Left kidney (tissue), 2 donors: Measurements from ENCODE around the gene RASAL2. TPM values are rescaled to one million over a fixed set of nuclear protein-coding genes. Genes with fewer than 3 reads are reported as not detected.
A peak's percentile ranks its signal among the peaks of the same experiment; 100 is the strongest.
"Not testable (repeated sequence)": the region's sequence is repeated elsewhere in the genome, so short reads cannot be mapped to it uniquely, and the experiment has no call there.

ENCODE experiments used
- DNase-seq: peaks from one replicate; pipeline ENCODE4 v3.0.0-alpha.2; 2013
- polyA plus RNA-seq: library from polyadenylated mRNA; unstranded; fragments of 120-200 nt; gene quantifications from one replicate; pipeline ENCODE4 v1.2.1, GENCODE V29; 2013; ENCODE audit not compliant: insufficient read length

RASAL2 gene
- polyA plus RNA-seq, 1 donor: 22.1 TPM

GRCh38 chr1:178161516-178161915, 67.6 kb downstream of the RASAL2 start:
- no peak for DNase-seq

DNA sequence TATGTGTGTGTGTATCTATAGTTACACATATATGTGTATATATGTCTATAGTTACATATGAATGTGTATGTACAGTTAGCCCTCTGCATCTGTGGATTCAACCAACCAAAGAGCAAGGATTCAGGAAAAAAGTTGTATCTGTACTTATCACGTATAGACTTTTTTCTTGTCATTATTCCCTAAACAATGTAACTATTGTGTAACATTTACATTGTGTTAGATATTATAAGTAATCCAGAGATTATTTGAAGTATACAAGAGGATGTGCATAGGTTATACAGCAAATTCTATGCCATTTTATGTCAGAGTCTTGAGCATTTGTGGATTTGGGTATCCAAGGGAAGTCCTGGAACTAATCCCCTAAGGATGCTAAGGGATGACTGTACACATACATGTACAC, 71.3 kb downstream of the RASAL2 start:
- DNase-seq: no peak

- no peak for DNase-seq
Measured at GRCh38 chr1:178166429-178167024, 72.6 kb downstream of the RASAL2 start.

GRCh38 chr1:178168536-178168935, 74.6 kb downstream of the RASAL2 start:
- no peak for DNase-seq

- no peak for DNase-seq
Measured at GRCh38 chr1:178169649-178170048, 75.7 kb downstream of the RASAL2 start.

GRCh38 chr1:178172939-178173338, 79.0 kb downstream of the RASAL2 start:
- DNase-seq: no peak

DNA sequence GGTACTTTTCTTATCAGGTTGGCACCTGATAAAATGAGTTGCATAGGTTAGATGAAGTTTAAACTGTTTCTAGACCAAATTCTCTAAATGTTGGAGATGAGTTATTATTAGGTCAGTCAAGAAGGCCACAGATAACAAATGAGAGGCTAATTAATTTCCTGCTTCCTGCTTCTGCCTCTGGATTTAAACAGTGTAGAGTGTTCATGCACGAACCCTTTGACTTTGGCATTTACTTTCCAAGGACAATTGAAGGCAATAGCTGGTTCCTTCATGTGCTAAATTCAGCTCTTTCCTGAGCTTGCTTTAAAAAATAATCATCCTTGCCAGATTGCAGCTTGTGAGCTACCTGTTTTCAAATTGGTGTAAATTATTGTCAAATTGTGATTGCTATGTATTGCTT, 80.6 kb downstream of the RASAL2 start:
- DNase-seq: no peak

GRCh38 chr1:178180405-178180804, 86.5 kb downstream of the RASAL2 start:
- DNase-seq: no peak

- no peak for DNase-seq
Measured at GRCh38 chr1:178183796-178184195, 89.9 kb downstream of the RASAL2 start.

GRCh38 chr1:178188306-178188705, 94.4 kb downstream of the RASAL2 start:
- DNase-seq: no peak

- peak; percentile 27 for DNase-seq
Measured at GRCh38 chr1:178189814-178190213, 95.9 kb downstream of the RASAL2 start.

- no peak for DNase-seq
Measured at GRCh38 chr1:178190881-178191280, 97.0 kb downstream of the RASAL2 start.

- no peak for DNase-seq
Measured at GRCh38 chr1:178192686-178193085, 98.8 kb downstream of the RASAL2 start.

GRCh38 chr1:178196631-178197030, 102.7 kb downstream of the RASAL2 start:
- DNase-seq: no peak

DNA sequence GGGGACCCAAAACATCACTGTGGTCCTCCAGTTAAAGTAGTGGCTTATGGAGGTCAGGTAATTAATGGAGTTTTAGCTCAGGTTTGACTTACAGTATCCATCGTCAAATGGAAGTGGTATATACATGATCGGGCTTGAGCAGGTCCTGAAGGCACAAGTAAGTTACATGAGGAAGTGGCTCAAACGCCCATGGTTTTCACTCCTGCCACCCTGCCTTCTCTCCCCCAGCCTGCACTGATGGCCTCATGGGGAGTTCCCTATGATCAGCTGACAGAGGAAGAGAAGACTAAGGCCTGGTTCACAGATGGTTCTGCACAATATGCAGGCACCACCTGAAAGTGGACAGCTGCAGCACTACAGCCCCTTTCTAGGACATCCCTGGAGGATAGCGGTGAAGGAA, 108.2 kb downstream of the RASAL2 start:
- not testable (repeated sequence) for DNase-seq

GRCh38 chr1:178202546-178202945, 108.6 kb downstream of the RASAL2 start:
- not testable (repeated sequence) for DNase-seq

DNA sequence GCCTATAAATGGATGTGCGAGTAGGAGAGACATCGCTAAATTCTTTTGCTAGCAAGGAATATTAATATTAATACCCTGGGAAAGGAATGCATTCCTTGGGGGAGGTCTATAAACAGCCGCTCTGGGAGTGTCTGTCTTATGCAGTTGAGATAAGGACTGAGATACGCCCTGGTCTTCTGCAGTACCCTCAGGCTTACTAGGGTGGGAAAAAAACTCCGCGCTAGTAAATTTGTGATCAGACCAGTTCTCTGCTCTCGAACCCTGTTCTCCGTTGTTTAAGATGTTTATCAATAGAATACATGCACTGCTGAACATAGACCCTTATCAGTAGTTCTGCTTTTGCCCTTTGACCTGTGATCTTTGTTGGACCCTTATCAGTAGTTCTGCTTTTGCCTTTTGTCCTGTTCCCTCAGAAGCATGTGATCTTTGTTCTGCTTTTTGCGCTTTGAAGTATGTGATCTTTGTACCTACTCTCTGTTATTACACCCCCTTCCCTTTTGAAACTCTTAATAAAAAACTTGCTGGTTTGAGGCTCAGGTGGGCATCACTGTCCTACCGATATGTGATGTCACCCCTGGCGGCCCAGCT, 114.5 kb downstream of the RASAL2 start:
- not testable (repeated sequence) for DNase-seq

GRCh38 chr1:178209935-178210334, 116.0 kb downstream of the RASAL2 start:
- no peak for DNase-seq

- no peak for DNase-seq
Measured at GRCh38 chr1:178218550-178218949, 124.6 kb downstream of the RASAL2 start.

DNA sequence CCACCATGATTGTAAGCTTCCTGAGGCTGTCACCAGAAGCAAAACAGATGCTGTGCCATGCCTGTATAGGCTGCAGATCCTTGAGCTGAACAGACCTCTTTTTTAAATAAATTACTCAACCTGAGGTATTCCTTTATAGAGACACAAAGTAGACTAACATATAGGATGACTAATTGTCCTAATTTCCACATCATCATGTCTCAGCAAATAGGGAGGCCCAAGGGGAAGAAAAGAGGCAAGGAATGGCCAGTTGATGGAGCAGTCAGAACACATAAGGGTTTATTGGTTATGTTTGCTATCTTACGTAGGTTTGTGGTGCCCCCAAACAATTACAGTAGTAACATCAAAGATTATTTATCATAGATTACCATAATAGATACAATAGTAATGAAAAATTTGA, 126.2 kb downstream of the RASAL2 start:
- DNase-seq: no peak

DNA sequence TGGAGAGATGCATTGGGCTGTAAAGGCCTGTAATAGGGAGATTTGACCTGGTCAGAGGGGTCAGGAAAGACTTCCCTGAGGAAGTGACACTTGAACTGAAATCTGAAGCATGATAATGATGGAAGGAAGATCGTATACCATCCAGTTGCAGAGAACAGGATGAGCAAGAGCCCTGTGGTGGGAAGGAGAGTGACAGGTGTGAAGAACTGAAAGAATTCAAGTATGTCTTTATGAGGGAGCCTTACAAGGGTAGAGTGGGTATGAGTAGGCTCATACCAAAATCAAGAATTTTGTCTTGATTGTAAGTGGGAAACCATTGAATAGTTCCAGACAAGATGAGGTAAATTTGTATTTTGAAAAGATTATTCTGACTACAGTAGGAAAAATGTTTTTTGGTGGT, 129.4 kb downstream of the RASAL2 start:
- DNase-seq: no peak

DNA sequence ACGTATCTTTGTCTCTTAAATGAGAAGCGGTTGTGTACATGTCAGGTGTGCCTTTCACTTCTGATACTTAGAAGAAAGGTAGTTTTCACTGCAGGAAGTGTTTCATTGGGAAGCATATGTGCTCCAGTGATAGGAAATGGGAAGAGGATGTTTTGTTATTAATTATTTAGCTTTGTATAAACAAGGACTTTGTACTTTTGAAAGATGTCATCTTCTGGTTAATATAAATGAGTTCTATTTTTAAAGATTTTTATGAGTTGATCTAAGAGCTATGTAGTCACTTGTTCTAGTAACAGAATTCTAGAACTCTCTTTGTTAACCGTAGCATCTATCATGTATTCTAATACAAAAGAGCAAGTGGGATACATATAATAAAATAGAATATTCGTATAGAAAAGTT, 130.5 kb downstream of the RASAL2 start:
- no peak for DNase-seq

DNA sequence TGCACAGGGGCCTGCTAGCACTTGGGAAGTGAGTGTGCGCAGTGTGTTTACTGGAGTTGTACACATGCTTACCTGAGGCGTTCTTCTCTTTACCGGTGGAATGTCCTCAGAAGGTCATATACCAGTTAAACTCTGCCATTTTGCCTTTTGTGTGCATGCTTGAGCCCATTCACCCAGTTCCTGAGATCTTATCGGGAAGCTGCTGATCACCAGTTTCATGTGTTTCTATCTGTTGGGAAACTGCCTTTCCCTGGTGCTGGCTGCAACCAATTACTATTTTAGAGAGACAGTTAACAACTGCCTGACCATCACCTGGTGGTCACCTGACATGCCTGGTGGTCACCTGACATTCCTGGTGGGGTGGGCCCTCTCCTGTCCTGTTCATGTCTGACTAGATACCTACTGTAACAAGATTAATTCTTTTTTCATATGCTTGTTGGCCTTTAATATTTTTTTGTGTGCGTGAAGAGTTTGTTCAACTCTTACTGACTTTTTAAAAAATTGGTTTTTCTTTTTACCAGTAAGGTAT, 137.0 kb downstream of the RASAL2 start:
- DNase-seq: no peak

GRCh38 chr1:178232108-178232507, 138.2 kb downstream of the RASAL2 start:
- DNase-seq: no peak
